ENCODE data around the gene ELMO3.

The ELMO3 gene

GRCh38 chr16:67199011-67199807, at the start of gene ELMO3:
Gene ELMO3 (plus strand): TSS chr16:67199131. CDS start chr16:67199327, 196 bp downstream.
- DNase-seq (ENCODE audit: low read depth in 2 of 2) = no peak

GRCh38 chr16:67149276-67150046, 49.5 kb upstream of the ELMO3 start:
- no peak for DNase-seq (ENCODE audit: low read depth in 2 of 2)

- no peak for DNase-seq (ENCODE audit: low read depth in 2 of 2)
Measured at GRCh38 chr16:67150047-67150832, 48.7 kb upstream of the ELMO3 start.

GRCh38 chr16:67150833-67151396, 48.0 kb upstream of the ELMO3 start, which contains the start of gene B3GNT9:
Gene B3GNT9 (minus strand): TSS chr16:67150998. CDS start chr16:67150485, 513 bp downstream.
- no peak for DNase-seq (ENCODE audit: low read depth in 2 of 2)

GRCh38 chr16:67151431-67152097, 47.4 kb upstream of the ELMO3 start:
- no peak for DNase-seq (ENCODE audit: low read depth in 2 of 2)

- no peak for DNase-seq (ENCODE audit: low read depth in 2 of 2)
Measured at GRCh38 chr16:67154578-67155294, 44.2 kb upstream of the ELMO3 start.

GRCh38 chr16:67155295-67156142, 43.4 kb upstream of the ELMO3 start:
- DNase-seq (ENCODE audit: low read depth in 2 of 2) = peak; percentile 70 to 73

GRCh38 chr16:67156143-67156844, 42.6 kb upstream of the ELMO3 start:
- DNase-seq (ENCODE audit: low read depth in 2 of 2) = no peak

GRCh38 chr16:67157106-67157748, 41.7 kb upstream of the ELMO3 start:
- DNase-seq (ENCODE audit: low read depth in 2 of 2) = no peak

- DNase-seq (ENCODE audit: low read depth in 2 of 2) = no peak
Measured at GRCh38 chr16:67157892-67158635, 40.9 kb upstream of the ELMO3 start.

GRCh38 chr16:67158637-67159600, 40.0 kb upstream of the ELMO3 start:
- DNase-seq (ENCODE audit: low read depth in 2 of 2) = peak; percentile 70 to 77

GRCh38 chr16:67161595-67162058, 37.3 kb upstream of the ELMO3 start:
- DNase-seq (ENCODE audit: low read depth in 2 of 2) = no peak

- DNase-seq (ENCODE audit: low read depth in 2 of 2) = no peak
Measured at GRCh38 chr16:67162506-67163163, 36.3 kb upstream of the ELMO3 start.

- DNase-seq (ENCODE audit: low read depth in 2 of 2) = no peak
Measured at GRCh38 chr16:67163164-67163998, 35.5 kb upstream of the ELMO3 start.

- DNase-seq (ENCODE audit: low read depth in 2 of 2) = no peak
Measured at GRCh38 chr16:67163999-67164558, 34.9 kb upstream of the ELMO3 start.
